GM23338 (cell line): ENCODE measurements around the gene HLCS. TPM values are rescaled to one million over a fixed set of nuclear protein-coding genes. Genes with fewer than 3 reads are reported as not detected.

Source experiments
- ATAC-seq: fragments of 200-7000 bp; cut with Tn5 transposase; 3 replicates; pipeline ENCODE4 v1.9.1; 2020
- DNase-seq: peaks from one replicate; pipeline ENCODE4 v3.0.0-alpha.2; 2015; ENCODE audit warnings: low spot score
- H2AFZ ChIP-seq: fragments of 200-600 bp; sonication (generic); 2 replicates; pipeline ENCODE4 v1.8.0; 2016; ENCODE audit warnings: antibody characterized with exemption, mild to moderate bottlenecking, moderate library complexity
- H3F3A ChIP-seq: fragments of 200-600 bp; sonication (generic); replicated peaks from 2 replicates; pipeline ENCODE4 v1.8.0; 2017; ENCODE audit warnings: antibody characterized with exemption, mixed run types, low read depth
- H3K27ac ChIP-seq: fragments of 200-600 bp; sonication (generic); 2 replicates; pipeline ENCODE4 v1.6.1; 2016; ENCODE audit warnings: low read depth
- H3K27me3 ChIP-seq: fragments of 200-600 bp; sonication (generic); 2 replicates; pipeline ENCODE4 v1.8.0; 2016; ENCODE audit warnings: mild to moderate bottlenecking, mixed run types, moderate library complexity; ENCODE audit not compliant: insufficient read depth
- H3K36me3 ChIP-seq: fragments of 200-600 bp; sonication (generic); 2 replicates; pipeline ENCODE4 v1.8.0; 2016; ENCODE audit warnings: mild to moderate bottlenecking; ENCODE audit not compliant: insufficient read depth
- H3K4me1 ChIP-seq: fragments of 200-600 bp; sonication (generic); 2 replicates; pipeline ENCODE4 v1.8.0; 2016; ENCODE audit warnings: mild to moderate bottlenecking, moderate library complexity; ENCODE audit not compliant: insufficient read depth
- H3K4me2 ChIP-seq: fragments of 200-600 bp; sonication (generic); 2 replicates; pipeline ENCODE4 v1.7.1; 2017; ENCODE audit warnings: mixed run types
- H3K4me3 ChIP-seq: fragments of 200-600 bp; sonication (generic); 2 replicates; pipeline ENCODE4 v1.6.1; 2016; ENCODE audit warnings: mixed run types
- H3K79me2 ChIP-seq: fragments of 200-600 bp; sonication (generic); replicated peaks from 2 replicates; pipeline ENCODE4 v1.8.0; 2017; ENCODE audit warnings: mild to moderate bottlenecking; ENCODE audit not compliant: insufficient read depth
- H3K9me2 ChIP-seq: fragments of 200-600 bp; sonication (generic); 2 replicates; pipeline ENCODE4 v1.8.0; 2017; ENCODE audit not compliant: insufficient read depth
- H4K20me1 ChIP-seq: fragments of 200-600 bp; sonication (generic); replicated peaks from 2 replicates; pipeline ENCODE4 v1.8.0; 2017; ENCODE audit warnings: mild to moderate bottlenecking; ENCODE audit not compliant: insufficient read depth
- H3K27ac Mint-ChIP-seq: 2 replicates; pipeline ENCODE4 v1.8.0; 2020; ENCODE audit warnings: inconsistent platforms, mild to moderate bottlenecking, moderate library complexity, mixed read lengths
- H3K27me3 Mint-ChIP-seq: 3 replicates; pipeline ENCODE4 v1.8.0; 2022; ENCODE audit warnings: low read depth, mild to moderate bottlenecking, moderate library complexity, mixed read lengths, inconsistent platforms; ENCODE audit not compliant: insufficient read depth, poor library complexity
- H3K36me3 Mint-ChIP-seq: 3 replicates; pipeline ENCODE4 v1.8.0; 2021; ENCODE audit warnings: low read depth, mild to moderate bottlenecking, inconsistent platforms, moderate library complexity, mixed read lengths
- H3K4me1 Mint-ChIP-seq: 3 replicates; pipeline ENCODE4 v1.8.0; 2020; ENCODE audit warnings: mild to moderate bottlenecking, inconsistent platforms, mixed read lengths
- H3K4me3 Mint-ChIP-seq: 3 replicates; pipeline ENCODE4 v1.8.0; 2021; ENCODE audit warnings: moderate library complexity, mild to moderate bottlenecking, inconsistent platforms, mixed read lengths
- H3K9me3 Mint-ChIP-seq: 3 replicates; pipeline ENCODE4 v1.8.0; 2020; ENCODE audit warnings: moderate library complexity, mild to moderate bottlenecking, inconsistent platforms, mixed read lengths
- EZH2 ChIP-seq: fragments of 200-600 bp; sonication (generic); IDR thresholded peaks from one replicate; pipeline ENCODE4 v1.8.0; 2017; ENCODE audit warnings: antibody characterized with exemption, mild to moderate bottlenecking, low read depth; ENCODE audit not compliant: unreplicated experiment
- JUNB ChIP-seq: IDR thresholded peaks from one replicate; pipeline ENCODE4 v1.6.1; 2016; ENCODE audit warnings: antibody characterized with exemption; ENCODE audit not compliant: unreplicated experiment
- NANOG ChIP-seq: IDR thresholded peaks from 2 replicates; pipeline ENCODE4 v1.6.1; 2016; ENCODE audit warnings: antibody characterized with exemption, borderline replicate concordance
- POLR2AphosphoS5 ChIP-seq: IDR thresholded peaks from 2 replicates; pipeline ENCODE4 v1.6.1; 2016; ENCODE audit warnings: antibody characterized with exemption, low read depth
- ZNF331 ChIP-seq: fragments of 250-450 bp; sonication (Bioruptor Pico); IDR thresholded peaks from 2 replicates; pipeline ENCODE4 v1.5.0; 2020; ENCODE audit warnings: low read depth, mild to moderate bottlenecking, moderate library complexity
- ZNF462 ChIP-seq: fragments of 250-450 bp; sonication (Bioruptor Pico); IDR thresholded peaks from 2 replicates; pipeline ENCODE4 v1.5.0; 2020; ENCODE audit warnings: mild to moderate bottlenecking, moderate library complexity
- polyA plus RNA-seq: library from polyadenylated mRNA; unstranded; fragments of >200 nt; fragmentation: Nextera tagmentation; extraction: Ambion mirVana; gene quantifications from 2 replicates; pipeline ENCODE4 v1.2.1, GENCODE V29; 2016
- total RNA-seq: library from RNA; depleted of rRNA; stranded (reverse); fragments of >200 nt; shearing (Covaris generic); gene quantifications from 2 replicates; pipeline ENCODE4 v1.2.3, GENCODE V29; 2014
- TF ChIP-seq, protein P1 (sequence below): IDR thresholded peaks from 2 replicates; pipeline ENCODE4 v1.6.1; 2016; ENCODE audit warnings: antibody characterized with exemption

Gene HLCS
- total and polyA plus RNA-seq, 2 experiments from 2014 or later = 6.1 to 14.7 TPM

DNA sequence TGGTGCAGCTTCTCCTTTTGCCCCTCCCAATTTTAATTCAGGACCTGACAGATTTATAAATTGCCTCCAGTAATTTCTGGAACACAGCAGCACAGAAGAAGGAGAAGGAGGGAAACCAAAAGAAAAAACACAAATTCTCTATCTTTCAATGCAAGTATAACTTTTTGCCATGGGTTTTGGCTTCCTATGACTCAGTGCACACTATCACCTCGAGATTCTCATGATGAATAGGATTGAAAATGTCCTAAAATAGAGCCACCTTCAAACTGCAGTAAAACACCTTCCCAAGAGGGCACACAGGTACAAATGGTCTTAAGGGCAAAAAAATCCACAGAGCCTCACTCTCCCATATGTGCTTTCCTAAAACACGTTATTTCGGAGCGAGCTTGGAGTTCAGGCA is 113.6 kb downstream of the HLCS start (continued):
- TF ChIP-seq ZNF462 (CRISPR knock-in tag) (no peak), JUNB (no peak), POLR2AphosphoS5 (no peak), EZH2 (no peak), ZNF331 (CRISPR knock-in tag) (no peak)
- TF ChIP-seq, protein P1, sequence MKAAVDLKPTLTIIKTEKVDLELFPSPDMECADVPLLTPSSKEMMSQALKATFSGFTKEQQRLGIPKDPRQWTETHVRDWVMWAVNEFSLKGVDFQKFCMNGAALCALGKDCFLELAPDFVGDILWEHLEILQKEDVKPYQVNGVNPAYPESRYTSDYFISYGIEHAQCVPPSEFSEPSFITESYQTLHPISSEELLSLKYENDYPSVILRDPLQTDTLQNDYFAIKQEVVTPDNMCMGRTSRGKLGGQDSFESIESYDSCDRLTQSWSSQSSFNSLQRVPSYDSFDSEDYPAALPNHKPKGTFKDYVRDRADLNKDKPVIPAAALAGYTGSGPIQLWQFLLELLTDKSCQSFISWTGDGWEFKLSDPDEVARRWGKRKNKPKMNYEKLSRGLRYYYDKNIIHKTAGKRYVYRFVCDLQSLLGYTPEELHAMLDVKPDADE = no peak

DNA sequence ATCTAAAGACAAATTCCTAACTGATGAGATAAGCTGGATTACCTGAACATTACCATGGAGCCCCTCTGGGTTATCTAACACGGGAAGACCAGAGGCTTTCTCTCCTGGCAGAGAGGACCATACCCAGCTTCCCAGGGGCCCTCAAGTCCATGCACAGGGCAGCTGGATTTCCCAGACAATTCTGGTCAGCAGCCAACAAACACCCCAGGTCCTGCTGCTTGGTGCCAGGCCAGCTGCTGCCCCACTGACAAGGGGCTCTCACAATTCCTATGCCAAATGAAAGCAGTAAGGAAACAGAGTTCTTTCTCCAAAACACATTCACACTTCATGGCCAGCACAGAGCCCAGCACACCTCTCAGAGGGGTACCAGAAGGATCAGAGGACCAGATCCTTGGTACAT is 114.2 kb downstream of the HLCS start:
- no peaks in the 10 kb centered on the region for H3K4me1 Mint-ChIP-seq
- no peak for ATAC-seq
- TF ChIP-seq ZNF462 (CRISPR knock-in tag) (no peak), POLR2AphosphoS5 (no peak), NANOG (no peak)

More for the DNA sequence above, 114.2 kb downstream of the HLCS start:
- H2AFZ ChIP-seq = no peak overlapping the region
- no peaks in the 10 kb centered on the region for H3K36me3 ChIP-seq
- DNase-seq = peak; percentile 15
- no peaks in the 10 kb centered on the region for H3K4me1 ChIP-seq
- H4K20me1 ChIP-seq = no peaks in the 10 kb centered on the region
- no peak overlapping the region for H3K27ac ChIP-seq
- H3K4me2 ChIP-seq = no peak overlapping the region
- no peaks in the 10 kb centered on the region for H3K27me3 Mint-ChIP-seq
- H3F3A ChIP-seq = no peaks in the 10 kb centered on the region
- H3K4me3 ChIP-seq = no peak overlapping the region
- no peaks in the 10 kb centered on the region for H3K36me3 Mint-ChIP-seq
- H3K9me2 ChIP-seq = no peaks in the 10 kb centered on the region
- no peak overlapping the region for H3K4me3 Mint-ChIP-seq
- no peak overlapping the region for H3K27ac Mint-ChIP-seq
- H3K27me3 ChIP-seq = no peaks in the 10 kb centered on the region
- no peaks in the 10 kb centered on the region for H3K9me3 Mint-ChIP-seq
- H3K79me2 ChIP-seq = no peaks in the 10 kb centered on the region
